KMS-11 (cell line): ENCODE results near the gene KLHL25.

ENCODE experiments used
- H2AFZ ChIP-seq: fragments of 200-600 bp; sonication (generic); 2 replicates; pipeline ENCODE4 v1.6.1; 2016; ENCODE audit warnings: antibody characterized with exemption, mixed run types, low read depth
- H3K27ac ChIP-seq: fragments of 200-600 bp; sonication (generic); 2 replicates; pipeline ENCODE4 v1.6.1; 2016; ENCODE audit warnings: mild to moderate bottlenecking, mixed run types
- H3K27me3 ChIP-seq: fragments of 200-600 bp; sonication (generic); 2 replicates; pipeline ENCODE4 v1.6.1; 2017; ENCODE audit warnings: mild to moderate bottlenecking, low read depth, mixed run types, moderate library complexity; ENCODE audit not compliant: insufficient read depth
- H3K36me3 ChIP-seq: fragments of 200-600 bp; sonication (generic); 2 replicates; pipeline ENCODE4 v1.6.1; 2017; ENCODE audit warnings: mild to moderate bottlenecking, mixed run types; ENCODE audit not compliant: insufficient read depth
- H3K4me1 ChIP-seq: fragments of 200-600 bp; sonication (generic); 2 replicates; pipeline ENCODE4 v1.6.1; 2016; ENCODE audit warnings: mild to moderate bottlenecking, low read depth, mixed run types; ENCODE audit not compliant: poor library complexity, severe bottlenecking
- H3K4me2 ChIP-seq: fragments of 200-600 bp; sonication (generic); 2 replicates; pipeline ENCODE4 v1.7.0; 2016; ENCODE audit warnings: mild to moderate bottlenecking, mixed run types
- H3K4me3 ChIP-seq: fragments of 200-600 bp; sonication (generic); IDR thresholded peaks from 2 replicates; pipeline ENCODE4 v1.6.1; 2017; ENCODE audit warnings: low read depth, low read length, mixed read lengths; ENCODE audit not compliant: insufficient read depth
- H3K79me2 ChIP-seq: fragments of 200-600 bp; sonication (generic); 2 replicates; pipeline ENCODE4 v1.6.1; 2016; ENCODE audit warnings: low read depth, mixed run types; ENCODE audit not compliant: insufficient read depth
- H3K9ac ChIP-seq: fragments of 200-600 bp; sonication (generic); 2 replicates; pipeline ENCODE4 v1.6.1; 2016; ENCODE audit warnings: mild to moderate bottlenecking, mixed run types
- H4K20me1 ChIP-seq: fragments of 200-600 bp; sonication (generic); 2 replicates; pipeline ENCODE4 v1.6.1; 2016; ENCODE audit warnings: mild to moderate bottlenecking, mixed run types; ENCODE audit not compliant: insufficient read depth
- CTCF ChIP-seq: fragments of 200-600 bp; sonication (generic); conservative IDR thresholded peaks from 2 replicates; pipeline ENCODE4 v1.6.1; 2017; ENCODE audit warnings: low read depth, mild to moderate bottlenecking, antibody characterized with exemption, low read length, moderate library complexity, mixed read lengths

The KLHL25 gene

GRCh38 chr15:85768595-85769168 is 26.0 kb downstream of the KLHL25 start:
- H3K79me2 ChIP-seq = no peaks in the 10 kb centered on the region
- no peaks in the 10 kb centered on the region for H3K4me1 ChIP-seq
- H3K4me3 ChIP-seq = no peak overlapping the region
- H3K4me2 ChIP-seq = no peak overlapping the region
- TF ChIP-seq CTCF = no peak
- no peaks in the 10 kb centered on the region for H3K27me3 ChIP-seq
- no peak overlapping the region for H2AFZ ChIP-seq
- H3K27ac ChIP-seq = no peak overlapping the region
- no peaks in the 10 kb centered on the region for H3K36me3 ChIP-seq
- H4K20me1 ChIP-seq = no peaks in the 10 kb centered on the region
- H3K9ac ChIP-seq = no peak overlapping the region

DNA sequence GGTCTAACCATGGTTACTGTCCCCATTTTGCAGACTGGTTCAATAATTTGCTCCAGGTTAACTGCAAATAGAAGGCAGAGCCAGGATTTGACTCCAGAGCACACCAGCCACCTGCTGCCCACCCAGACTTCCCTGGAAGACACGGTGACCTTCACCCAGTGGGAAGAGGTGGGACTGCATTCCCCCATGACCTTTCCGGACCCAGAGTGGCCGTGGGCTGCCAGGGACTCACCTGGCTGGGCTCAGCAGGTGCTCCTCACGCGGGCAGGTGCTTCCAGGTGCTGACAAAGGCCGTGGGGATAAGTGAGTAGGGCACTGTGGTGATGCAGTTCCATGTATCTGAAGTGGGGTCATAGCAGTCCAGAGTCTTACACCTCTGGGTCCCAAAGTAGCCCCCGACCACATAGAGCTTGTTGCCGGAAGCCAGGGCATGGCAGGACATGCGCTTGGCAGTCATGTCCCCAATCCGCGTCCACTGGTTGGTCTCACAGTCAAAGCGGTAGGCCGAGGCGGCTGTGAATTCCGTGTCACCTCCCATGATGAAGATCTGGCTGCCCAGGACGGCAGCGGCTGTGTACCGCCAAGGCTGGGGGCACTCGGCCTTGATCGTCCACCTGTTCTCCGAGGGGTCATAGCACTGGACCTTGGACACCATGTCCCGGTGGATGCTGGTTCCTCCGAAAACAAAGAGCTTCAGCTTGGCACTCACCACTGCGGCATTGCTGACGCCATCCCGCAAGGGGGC is 26.8 kb downstream of the KLHL25 start:
- Histone ChIP-seq H3K27ac (no peak overlapping the region), H3K4me3 (no peak overlapping the region), H4K20me1 (no peaks in the 10 kb centered on the region), H3K79me2 (no peaks in the 10 kb centered on the region), H2AFZ (no peak overlapping the region), H3K4me2 (no peak overlapping the region), H3K36me3 (no peaks in the 10 kb centered on the region), H3K27me3 (no peaks in the 10 kb centered on the region), H3K4me1 (no peaks in the 10 kb centered on the region), H3K9ac (no peak overlapping the region)
- no peak for TF ChIP-seq CTCF

GRCh38 chr15:85766001-85766831 is 28.5 kb downstream of the KLHL25 start:
- Histone ChIP-seq H3K27ac (no peak overlapping the region), H3K27me3 (no peaks in the 10 kb centered on the region), H3K79me2 (no peaks in the 10 kb centered on the region), H3K4me2 (no peak overlapping the region), H3K4me3 (no peak overlapping the region), H3K9ac (no peak overlapping the region), H3K36me3 (no peaks in the 10 kb centered on the region), H3K4me1 (no peaks in the 10 kb centered on the region), H2AFZ (no peak overlapping the region), H4K20me1 (no peaks in the 10 kb centered on the region)
- TF ChIP-seq CTCF = no peak

DNA sequence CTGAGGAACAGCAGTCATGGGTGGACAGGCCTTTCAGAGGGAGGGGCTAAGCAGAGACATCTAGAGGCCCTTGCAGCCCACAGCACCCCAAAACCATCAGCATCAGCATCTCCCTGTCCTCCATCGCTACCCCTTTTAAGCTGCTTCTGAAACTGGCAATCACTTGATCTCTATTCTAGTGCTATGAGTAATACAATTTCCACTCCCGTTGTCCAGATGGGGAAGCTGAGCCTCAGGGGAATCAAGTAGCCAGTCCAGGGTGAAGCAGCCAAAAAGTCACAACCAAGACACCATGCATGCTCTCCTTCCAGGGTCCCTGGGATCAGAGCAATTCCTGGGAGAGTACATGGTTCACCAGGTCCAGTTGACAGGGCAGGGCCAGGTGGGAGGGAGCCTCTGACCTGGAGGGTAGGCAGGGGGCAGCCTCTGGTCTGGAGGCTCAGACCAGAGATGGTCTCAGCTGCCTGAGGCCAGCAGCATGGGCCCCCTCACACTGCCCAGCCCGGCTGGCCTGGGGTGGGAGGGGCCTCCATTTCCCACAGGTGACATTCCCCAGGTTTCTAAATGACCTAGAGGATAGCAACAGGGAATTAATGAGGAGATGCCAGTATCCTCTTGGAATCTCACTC is 30.0 kb downstream of the KLHL25 start:
- no peak overlapping the region for H3K27ac ChIP-seq
- H3K27me3 ChIP-seq = no peaks in the 10 kb centered on the region

More for the DNA sequence above, 30.0 kb downstream of the KLHL25 start:
- Histone ChIP-seq H3K4me2 (no peak overlapping the region), H3K4me1 (no peaks in the 10 kb centered on the region), H4K20me1 (no peaks in the 10 kb centered on the region), H3K9ac (no peak overlapping the region), H3K79me2 (no peaks in the 10 kb centered on the region), H3K4me3 (no peak overlapping the region), H2AFZ (no peak overlapping the region), H3K36me3 (no peaks in the 10 kb centered on the region)
- no peak for TF ChIP-seq CTCF
